NCI-H82 treated with DMSO at 0.1 percent for 48 hours (cell line): ENCODE results near the gene KIF5C.
"Not testable (repeated sequence)": the region's sequence is repeated elsewhere in the genome, so short reads cannot be mapped to it uniquely, and the experiment has no call there.

Experiments used
- DNase-seq: peaks from one replicate; lab custom pipeline; 2025; ENCODE audit not compliant: unreplicated experiment; lab: John Stamatoyannopoulos, UW

KIF5C gene

DNA sequence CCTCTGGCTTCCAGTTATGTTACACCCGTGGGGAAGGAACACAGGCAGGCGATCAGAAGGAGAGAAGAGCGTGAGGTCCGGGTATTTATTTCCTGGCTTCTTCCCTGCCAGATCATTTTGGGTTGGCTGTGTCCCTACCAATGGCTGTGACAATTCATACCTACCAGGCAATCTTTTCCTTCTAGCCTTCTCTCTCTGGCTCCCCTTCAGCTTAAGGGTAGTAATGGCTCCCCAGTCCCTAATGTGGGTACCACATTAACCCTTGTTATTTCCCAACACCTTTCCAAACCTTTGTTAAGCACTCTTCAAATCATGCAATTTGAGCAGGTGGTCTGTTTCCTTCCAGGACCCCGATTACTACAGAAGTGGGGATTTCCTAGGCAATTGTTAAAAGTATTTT is 84.7 kb downstream of the KIF5C start:
- DNase-seq: no peak

GRCh38 chr2:148960483-148960882 is 85.5 kb downstream of the KIF5C start:
- no peak for DNase-seq

DNA sequence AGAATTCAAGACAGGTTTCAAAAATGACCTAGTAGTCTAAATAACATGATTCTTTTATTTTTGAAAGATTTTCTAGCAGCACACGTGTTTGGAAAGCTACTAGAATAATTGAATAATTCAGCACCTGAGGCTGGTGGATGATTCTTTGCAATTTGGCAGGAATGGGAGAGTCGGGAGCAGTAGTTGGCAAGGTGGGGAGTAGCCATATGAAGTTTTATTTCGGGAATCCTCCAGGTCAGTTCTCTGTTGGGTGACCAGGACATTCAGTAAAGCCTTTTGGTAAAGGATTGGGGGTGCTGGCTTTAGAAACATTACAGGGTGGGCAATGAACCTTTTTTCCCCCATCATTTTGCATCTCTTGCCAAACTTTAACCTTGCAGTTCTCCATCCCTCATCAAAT is 88.4 kb downstream of the KIF5C start:
- no peak for DNase-seq

- DNase-seq: no peak
Observed at GRCh38 chr2:148965623-148966437, 90.8 kb downstream of the KIF5C start.

GRCh38 chr2:148966438-148966758 is 91.4 kb downstream of the KIF5C start:
- DNase-seq: no peak

DNA sequence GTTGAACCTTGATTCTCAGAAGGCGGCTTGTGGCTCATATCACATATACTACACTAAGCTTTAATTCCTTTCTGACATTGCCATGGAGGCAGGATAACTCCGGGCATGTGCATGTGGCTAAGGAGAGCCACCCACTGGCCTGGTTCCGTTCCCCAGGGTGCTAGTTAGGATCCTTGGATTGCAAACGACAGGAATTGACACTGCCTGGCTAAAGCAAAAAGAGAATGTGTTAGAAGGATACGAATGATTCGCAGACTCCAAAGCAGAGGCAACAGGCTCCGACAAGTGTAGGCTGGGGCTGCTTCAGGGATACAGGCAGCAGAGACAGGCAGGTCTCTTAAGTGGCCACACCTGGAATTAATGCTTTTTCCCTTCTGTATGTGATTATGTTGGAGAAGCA is 92.0 kb downstream of the KIF5C start:
- no peak for DNase-seq

DNA sequence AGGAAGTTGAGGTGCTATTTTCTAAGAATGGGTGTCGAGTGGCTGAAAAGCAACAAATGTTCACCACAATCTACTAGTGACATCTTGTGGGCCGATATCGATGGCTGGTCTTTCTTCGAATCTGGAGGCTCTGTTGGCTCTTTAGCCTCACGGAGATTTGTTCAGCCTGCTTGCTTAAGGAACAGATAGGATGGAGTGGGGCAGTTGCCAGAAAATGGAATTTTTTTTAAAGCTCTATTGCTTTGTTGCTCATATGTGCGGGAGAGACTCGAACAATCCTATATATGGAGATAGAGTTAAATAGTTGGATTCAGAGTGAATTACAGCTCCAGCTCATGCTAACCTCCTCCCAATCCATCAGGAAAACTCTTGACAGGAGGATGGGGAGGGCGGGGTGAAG is 92.6 kb downstream of the KIF5C start:
- DNase-seq: no peak

DNA sequence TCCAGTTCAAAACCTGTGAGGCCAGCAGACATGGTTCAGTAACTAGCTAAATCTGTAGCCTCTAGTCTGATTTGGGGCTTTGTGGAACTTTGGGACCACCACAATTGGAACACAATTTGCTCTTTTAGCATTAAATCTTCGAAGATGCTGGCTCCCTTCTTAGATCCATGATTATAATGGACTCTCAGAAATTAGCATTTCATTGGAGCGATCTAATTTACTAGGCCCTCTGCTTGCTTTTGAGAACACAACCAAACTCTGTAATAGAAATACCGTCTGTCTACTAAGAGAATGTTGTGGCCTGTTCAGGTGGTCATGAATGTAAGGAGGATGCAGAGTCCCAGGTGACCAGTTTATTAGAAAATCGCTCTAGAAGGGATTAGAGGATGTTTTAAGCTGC is 93.3 kb downstream of the KIF5C start:
- DNase-seq: peak; percentile 87

GRCh38 chr2:148968776-148969319 is 93.8 kb downstream of the KIF5C start:
- DNase-seq: peak; percentile 87

GRCh38 chr2:148969659-148970061 is 94.6 kb downstream of the KIF5C start:
- no peak for DNase-seq

GRCh38 chr2:148970385-148970784 is 95.4 kb downstream of the KIF5C start:
- DNase-seq: no peak

- DNase-seq: no peak
Observed at GRCh38 chr2:148971547-148971946, 96.5 kb downstream of the KIF5C start.

- no peak for DNase-seq
Observed at GRCh38 chr2:148974095-148974494, 99.1 kb downstream of the KIF5C start.

DNA sequence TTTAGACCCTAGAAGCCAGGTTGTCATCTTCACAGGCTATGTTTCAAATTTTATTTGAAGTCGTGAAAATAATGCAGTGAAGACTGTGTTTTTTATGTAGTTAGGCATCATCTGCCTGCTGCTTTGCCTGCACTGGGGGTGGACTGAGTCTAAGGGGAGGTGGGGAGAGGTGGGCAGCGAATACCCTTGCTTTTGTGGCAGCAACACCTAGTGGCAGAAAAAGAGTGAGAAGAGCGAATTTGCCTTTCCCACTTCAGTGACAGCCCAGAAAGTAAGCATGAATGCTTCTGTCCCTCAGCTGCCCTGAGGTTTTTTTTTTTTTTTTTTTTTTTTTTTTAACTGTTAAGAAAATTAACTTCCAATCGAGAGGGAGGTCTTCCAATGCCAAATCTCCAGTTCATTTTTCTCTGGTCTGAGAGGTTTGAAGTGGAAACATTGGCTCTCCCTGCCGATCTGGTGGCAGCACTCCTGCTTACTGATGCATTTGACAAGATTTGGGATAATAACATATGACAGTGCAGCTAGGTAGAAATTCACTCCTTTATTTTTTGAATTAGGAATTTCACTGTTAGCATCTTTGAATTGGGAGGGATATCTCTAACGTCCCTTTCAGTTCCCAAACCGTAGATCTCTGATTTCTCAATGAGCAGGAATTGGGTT is 103.1 kb downstream of the KIF5C start:
- DNase-seq: no peak

DNA sequence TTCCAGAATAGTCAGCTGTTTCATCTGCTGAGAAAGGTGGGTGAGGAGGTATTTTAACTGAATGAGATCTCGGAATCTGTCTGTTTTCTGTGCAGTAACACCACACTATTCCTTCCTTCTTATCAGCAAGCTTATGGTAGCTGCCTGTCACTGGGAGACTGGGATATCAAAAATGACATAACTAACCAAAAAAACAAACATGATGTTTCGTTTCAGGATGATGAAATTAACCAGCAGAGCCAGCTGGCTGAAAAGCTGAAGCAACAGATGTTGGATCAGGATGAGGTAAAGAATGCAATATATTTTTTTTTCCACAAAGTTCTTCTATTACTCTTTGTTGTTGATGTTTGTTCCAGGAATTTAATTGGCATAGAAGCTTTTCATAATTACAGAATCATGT is 103.7 kb downstream of the KIF5C start:
- DNase-seq: no peak

- no peak for DNase-seq
Observed at GRCh38 chr2:148979164-148979918, 104.3 kb downstream of the KIF5C start.

DNA sequence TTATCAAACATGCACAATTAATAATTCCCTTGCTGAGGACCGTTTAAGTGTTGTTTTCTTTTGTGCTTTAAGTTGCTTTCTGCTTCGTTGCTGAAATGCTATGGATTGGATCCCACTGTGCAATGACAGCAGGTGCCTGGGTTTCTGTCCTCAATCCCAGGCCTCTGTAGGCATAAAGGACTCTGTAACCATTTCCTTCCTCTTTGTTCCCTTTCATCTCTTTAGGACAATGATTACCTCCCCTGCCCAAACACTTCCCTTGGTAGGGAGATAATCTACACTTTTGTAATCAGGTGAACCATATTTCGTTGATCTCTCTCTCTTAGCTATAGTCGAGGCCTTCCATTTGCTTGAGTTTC is 104.9 kb downstream of the KIF5C start:
- DNase-seq: no peak

GRCh38 chr2:148980496-148980895 is 105.5 kb downstream of the KIF5C start:
- DNase-seq: not testable (repeated sequence)

GRCh38 chr2:148981324-148981723 is 106.3 kb downstream of the KIF5C start:
- DNase-seq: no peak

- DNase-seq: no peak
Observed at GRCh38 chr2:148981781-148982180, 106.8 kb downstream of the KIF5C start.

DNA sequence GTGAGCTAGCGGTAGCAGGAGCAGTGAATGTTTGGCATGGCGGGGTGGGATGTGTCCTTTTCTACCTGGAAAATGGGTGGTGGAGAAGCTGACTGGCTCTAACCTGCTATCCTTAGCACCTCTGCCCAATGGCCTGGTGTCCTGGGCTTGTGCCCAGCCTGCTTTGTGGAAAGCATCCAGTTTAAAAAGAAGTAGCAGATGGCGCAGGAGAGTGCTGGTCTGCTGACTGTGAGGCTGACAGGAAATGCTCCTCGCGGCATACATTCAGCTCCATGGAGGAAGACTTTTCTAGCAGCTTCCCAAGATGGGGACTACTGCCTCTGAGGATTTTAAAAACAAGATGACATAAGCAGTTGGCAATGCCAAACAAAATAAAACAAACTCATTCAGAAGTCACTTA is 107.3 kb downstream of the KIF5C start:
- DNase-seq: no peak

GRCh38 chr2:148983896-148984295 is 108.9 kb downstream of the KIF5C start:
- no peak for DNase-seq
